ENCODE results near the gene SRRM2.

SRRM2 gene

GRCh38 chr16:2752035-2752849 is at the start of gene SRRM2:
Gene SRRM2 (plus strand): TSS chr16:2752638. CDS start chr16:2756365, 3,727 bp downstream.
- peak; percentile 86 for DNase-seq (ENCODE audit: low spot score)
- FAIRE-seq, result no peak

GRCh38 chr16:2702871-2703745 is 49.3 kb upstream of the SRRM2 start:
- no peak for DNase-seq (ENCODE audit: low spot score)

GRCh38 chr16:2704166-2704982 is 48.1 kb upstream of the SRRM2 start:
- FAIRE-seq (no peak), DNase-seq (ENCODE audit: low spot score) (no peak)

More at GRCh38 chr16:2702871-2703745, 49.3 kb upstream of the SRRM2 start:
- FAIRE-seq, result no peak

- FAIRE-seq (no peak), DNase-seq (ENCODE audit: low spot score) (no peak)
Measured at GRCh38 chr16:2704983-2705275, 47.5 kb upstream of the SRRM2 start.

GRCh38 chr16:2705351-2705750 is 47.1 kb upstream of the SRRM2 start:
- FAIRE-seq (no peak), DNase-seq (ENCODE audit: low spot score) (no peak)

- DNase-seq (ENCODE audit: low spot score), result no peak
- no peak for FAIRE-seq
Measured at GRCh38 chr16:2706085-2706484, 46.4 kb upstream of the SRRM2 start.

- no peak for FAIRE-seq
- DNase-seq (ENCODE audit: low spot score), result no peak
Measured at GRCh38 chr16:2706611-2707311, 45.7 kb upstream of the SRRM2 start.

GRCh38 chr16:2707368-2708289 is 44.8 kb upstream of the SRRM2 start:
- FAIRE-seq (no peak), DNase-seq (ENCODE audit: low spot score) (no peak)

- FAIRE-seq (no peak), DNase-seq (ENCODE audit: low spot score) (no peak)
Measured at GRCh38 chr16:2708290-2708639, 44.2 kb upstream of the SRRM2 start.

- no peak for DNase-seq (ENCODE audit: low spot score)
- FAIRE-seq, result no peak
Measured at GRCh38 chr16:2708955-2709587, 43.4 kb upstream of the SRRM2 start.

GRCh38 chr16:2709588-2709984 is 42.9 kb upstream of the SRRM2 start:
- no peak for FAIRE-seq
- no peak for DNase-seq (ENCODE audit: low spot score)

- FAIRE-seq, result no peak
- no peak for DNase-seq (ENCODE audit: low spot score)
Measured at GRCh38 chr16:2710021-2710710, 42.3 kb upstream of the SRRM2 start.

GRCh38 chr16:2710711-2711231 is 41.7 kb upstream of the SRRM2 start:
- FAIRE-seq (no peak), DNase-seq (ENCODE audit: low spot score) (no peak)

- FAIRE-seq (no peak), DNase-seq (ENCODE audit: low spot score) (no peak)
Measured at GRCh38 chr16:2711370-2712062, 40.9 kb upstream of the SRRM2 start.

GRCh38 chr16:2712063-2712441 is 40.4 kb upstream of the SRRM2 start:
- no peak for FAIRE-seq
- no peak for DNase-seq (ENCODE audit: low spot score)

- FAIRE-seq, result no peak
- DNase-seq (ENCODE audit: low spot score), result no peak
Measured at GRCh38 chr16:2712546-2712945, 39.9 kb upstream of the SRRM2 start.

- no peak for DNase-seq (ENCODE audit: low spot score)
- no peak for FAIRE-seq
Measured at GRCh38 chr16:2713523-2713922, 38.9 kb upstream of the SRRM2 start.

Measured in RCC 7860 (cell line).